SHP77 (cell line): ENCODE data around the gene ACAA1.
"Not testable (repeated sequence)": the region's sequence is repeated elsewhere in the genome, so short reads cannot be mapped to it uniquely, and the experiment has no call there.

Experiments used
- DNase-seq, 2 experiments: peaks; one replicate each; lab custom pipeline; 2025; lab: John Stamatoyannopoulos, UW

Gene ACAA1

GRCh38 chr3:38134517-38135143, 2.3 kb downstream of the ACAA1 start:
- DNase-seq = not testable (repeated sequence)

DNA sequence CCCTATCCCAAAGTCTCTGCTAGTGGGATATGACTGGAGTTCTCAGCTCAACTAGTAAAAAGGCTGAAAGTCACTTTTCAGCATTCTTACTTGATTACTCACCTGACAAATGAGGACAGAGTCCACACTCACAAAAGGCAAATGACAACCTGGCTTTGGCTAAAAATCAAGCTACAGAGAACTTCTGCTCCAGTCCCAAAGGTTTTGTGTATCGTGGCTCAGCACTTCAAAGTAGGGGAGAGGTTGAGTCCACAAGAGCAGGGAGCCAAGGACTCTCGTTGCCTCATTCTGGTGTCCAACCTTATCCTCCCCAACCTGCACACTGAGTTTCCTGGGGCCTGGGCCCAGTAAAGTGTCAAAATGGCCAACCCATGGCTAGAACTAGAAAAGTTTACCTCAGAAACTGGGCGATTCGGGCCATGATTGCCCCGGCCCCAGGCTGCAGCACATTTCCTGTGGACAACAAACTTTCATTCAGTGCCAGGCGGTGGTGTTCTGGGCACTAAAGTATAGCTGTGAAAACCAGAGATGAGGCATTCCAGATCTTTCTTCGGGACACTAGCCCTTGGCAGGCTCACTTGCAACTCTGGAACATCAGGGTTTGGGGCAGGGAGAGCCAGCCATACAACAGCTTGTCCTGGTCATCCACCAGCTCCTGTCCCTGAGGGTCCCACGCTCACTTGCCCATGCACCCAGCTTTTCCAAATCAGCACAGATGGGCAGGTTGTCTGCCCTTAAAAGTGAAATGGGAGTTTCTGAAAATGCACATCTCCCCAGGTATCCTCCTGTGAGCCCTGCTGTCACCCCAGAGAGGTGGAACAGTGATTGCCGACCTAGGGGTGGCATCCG, 3.1 kb downstream of the ACAA1 start:
- DNase-seq = no peak

GRCh38 chr3:38133209-38133556, 3.7 kb downstream of the ACAA1 start:
- no peak for DNase-seq

GRCh38 chr3:38131621-38132369, 5.1 kb downstream of the ACAA1 start:
- DNase-seq = peak; percentile 14 to 28

DNA sequence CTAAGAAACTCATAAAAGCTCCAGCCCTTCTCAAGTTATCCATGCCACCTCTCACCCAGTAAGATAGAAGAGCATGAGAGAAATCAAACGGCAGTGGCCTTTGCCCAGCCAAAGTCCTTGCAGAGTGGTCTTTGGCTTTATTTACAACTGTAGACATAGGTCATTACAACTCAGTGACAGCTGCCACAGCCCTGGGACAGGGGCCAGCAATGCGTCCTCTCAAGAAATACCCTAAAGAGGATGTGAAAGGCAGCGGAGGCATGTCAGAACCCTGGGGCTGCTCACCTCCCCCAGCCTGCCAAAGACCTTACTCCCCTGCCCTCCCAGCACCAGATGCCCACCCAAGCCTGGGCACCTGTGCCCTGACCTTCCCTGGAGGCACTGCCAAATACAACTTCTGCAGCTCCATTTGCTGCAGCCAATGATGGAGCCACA, 6.3 kb downstream of the ACAA1 start:
- no peak for DNase-seq

DNA sequence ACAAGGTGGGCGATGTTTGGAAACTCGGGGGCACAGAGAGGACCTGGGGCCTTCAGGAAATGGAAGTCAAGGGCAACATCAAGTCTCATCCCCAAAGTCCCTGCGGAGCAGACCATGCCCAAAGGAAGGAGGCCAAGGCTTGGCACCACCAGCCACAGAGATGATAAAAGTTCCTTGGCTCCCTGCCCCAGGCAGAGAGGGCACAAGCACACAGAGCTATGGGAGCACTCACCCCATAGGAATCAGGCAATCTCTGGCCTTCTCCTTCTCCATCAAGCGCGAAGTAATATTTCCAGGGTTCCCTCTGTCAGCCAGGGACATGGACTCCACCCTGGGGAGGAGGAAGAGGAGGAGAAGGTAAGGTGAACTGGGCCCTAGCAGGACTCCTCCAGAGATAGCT, 7.9 kb downstream of the ACAA1 start:
- no peak for DNase-seq

DNA sequence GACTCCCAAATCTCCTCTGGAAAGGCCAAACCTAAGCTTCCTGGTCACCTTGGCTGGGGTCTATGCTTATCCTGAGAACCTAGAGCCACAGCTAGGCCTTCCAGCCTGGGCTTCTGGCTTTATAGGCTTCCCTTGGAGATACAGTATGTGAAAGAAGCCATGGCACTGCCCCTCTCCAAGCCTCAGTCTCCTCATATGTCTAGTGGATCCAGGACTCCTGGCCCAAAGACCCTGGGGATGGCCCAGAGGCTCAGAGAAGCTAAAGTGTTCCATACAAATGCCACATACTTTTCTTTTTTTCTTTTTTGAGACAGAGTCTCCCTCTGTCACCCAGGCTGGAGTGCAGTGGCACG, 8.6 kb downstream of the ACAA1 start:
- no peak for DNase-seq

DNA sequence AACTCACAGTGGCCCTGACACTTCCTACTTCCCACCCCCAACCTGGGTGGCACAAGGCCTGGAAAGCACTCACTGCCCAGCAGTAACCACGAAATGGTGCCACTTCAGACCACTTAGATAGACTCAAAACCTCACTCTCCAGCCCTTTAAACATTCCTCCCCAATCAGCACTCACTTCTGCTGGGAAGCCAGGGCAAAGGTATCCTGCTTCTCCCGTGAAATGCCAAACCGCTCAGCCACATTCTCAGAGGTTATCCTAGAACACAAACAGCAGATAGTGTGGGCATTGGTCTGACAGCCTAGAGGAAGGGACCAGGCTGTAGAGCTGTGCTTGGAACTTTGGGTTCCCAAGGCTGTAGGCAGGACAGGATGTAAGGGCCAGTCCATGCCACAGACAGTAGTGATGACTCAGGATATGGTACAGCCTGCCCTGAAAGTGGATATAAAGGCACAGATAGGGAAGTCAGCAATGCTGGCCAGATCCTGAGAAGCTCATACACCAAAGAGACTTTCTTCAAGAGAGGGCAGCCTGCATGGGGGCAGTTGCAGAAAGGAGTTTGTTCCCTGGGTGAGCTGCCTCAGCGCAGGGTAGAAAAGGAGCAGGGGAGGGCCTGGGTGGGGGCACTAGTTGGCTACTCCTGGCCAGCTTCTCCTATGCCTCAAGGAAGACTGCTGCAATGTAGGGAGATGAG, 9.2 kb downstream of the ACAA1 start:
- no peak for DNase-seq

DNA sequence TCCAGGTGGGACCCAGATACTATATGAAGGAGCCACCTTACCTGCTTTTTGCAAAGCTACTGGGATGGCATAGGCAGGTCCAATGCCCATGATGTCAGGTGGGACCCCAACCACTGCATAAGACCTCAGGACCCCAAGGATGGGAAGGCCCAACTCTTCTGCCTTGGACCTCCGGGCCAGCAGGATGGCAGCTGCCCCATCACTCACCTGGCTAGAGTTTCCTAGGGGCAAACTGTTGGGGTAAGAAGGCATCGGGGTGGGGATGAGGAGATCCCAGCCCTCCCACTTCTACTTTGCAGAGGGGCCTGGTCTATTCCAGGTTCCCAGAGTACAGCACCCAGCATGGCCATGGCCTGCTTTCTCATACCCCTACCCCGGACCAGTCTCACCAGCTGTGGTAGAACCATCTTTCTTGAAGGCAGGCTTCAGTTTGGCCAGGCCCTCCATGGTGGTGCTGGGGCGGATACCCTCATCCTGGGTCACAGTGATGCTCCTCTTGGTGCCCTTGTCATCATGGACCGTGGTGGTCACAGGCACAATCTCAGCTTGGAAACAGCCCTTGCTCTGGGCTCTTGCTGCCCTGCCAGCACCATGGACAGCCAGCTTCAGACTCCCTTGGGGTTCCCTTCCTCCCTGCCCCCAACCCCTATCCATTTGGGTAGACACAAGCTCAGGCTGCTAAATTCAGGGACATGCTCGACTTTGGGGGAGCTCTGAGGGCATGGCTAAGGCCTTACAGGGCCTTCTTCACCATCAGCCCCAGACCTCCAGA, 10.6 kb downstream of the ACAA1 start:
- no peak for DNase-seq

- no peak for DNase-seq
These were observed 11.4 kb downstream of the ACAA1 start for GRCh38 chr3:38125305-38126120.

- DNase-seq = no peak
These were observed 12.4 kb downstream of the ACAA1 start for GRCh38 chr3:38124324-38125122.

- DNase-seq = no peak
These were observed 14.1 kb downstream of the ACAA1 start for GRCh38 chr3:38122712-38123290.

DNA sequence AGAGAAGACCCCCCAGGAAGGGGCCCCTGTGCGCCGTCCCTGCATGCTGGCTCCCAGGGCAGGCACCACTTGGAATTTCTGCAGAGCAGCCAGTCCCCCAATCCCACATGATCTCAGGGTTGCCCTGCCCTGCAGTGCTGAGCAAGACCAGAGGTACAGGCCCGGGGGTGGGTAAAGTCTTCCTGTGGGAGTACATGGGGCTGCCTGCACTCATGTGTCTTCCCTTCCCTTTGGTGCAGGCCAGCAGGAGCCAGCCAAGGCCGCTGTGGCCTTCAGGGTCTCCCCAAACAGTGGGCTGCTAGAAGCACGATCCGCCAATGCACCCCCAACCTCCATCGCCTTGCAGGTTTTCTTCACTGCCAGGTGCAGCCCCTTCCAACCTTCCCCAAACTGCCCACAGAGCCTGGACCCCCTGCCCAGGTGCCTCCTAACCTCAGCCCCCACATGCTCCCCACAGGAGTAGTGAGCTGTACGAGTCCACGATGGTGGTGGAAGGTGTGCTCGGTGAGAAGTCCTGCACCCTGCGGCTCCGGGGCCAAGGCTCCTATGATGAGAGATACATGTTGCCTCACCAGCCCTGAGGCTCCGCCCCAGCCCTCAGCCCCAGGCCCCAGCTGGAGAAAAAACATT, 15.0 kb downstream of the ACAA1 start:
- no peak for DNase-seq

- no peak for DNase-seq
These were observed 15.5 kb downstream of the ACAA1 start for GRCh38 chr3:38121451-38121831.

DNA sequence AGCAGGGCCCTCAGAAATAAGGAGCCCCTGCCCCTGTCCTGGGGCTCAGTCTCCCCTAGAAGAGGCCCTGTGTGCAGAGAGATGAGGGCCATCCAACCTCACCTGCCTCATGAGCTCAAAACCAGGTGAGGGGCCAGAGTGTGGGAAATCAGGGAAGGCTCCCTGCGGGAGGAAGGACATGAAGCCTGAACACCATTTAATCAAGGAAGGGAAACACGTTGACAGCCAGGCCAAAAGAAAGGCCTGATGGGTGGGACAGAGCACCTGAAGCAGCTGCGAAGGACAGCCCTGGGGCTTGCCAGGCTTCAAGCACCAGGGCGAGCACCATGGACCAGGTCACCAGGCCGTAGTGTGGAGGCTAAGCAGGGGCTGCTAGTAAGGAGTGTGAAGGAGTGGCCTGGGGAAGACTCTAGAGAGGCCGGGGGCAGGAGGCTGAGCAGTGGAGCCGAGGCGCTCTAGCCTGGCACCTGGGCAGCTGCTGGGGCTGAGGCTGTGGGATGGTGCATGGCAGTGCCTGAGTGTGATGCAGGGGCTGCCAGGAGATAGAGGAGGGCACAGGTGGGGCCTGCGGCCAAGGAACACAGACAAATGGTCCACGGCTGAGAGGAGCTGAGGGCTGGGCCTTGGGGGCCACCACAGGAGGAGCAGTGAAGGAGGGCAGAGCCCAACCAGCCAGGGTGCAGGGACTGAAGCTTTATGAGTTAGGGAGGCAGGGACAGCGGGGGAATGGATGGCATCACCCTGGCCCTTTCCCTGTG, 16.1 kb downstream of the ACAA1 start:
- DNase-seq = no peak

GRCh38 chr3:38119821-38120692, 16.9 kb downstream of the ACAA1 start:
- no peak for DNase-seq

DNA sequence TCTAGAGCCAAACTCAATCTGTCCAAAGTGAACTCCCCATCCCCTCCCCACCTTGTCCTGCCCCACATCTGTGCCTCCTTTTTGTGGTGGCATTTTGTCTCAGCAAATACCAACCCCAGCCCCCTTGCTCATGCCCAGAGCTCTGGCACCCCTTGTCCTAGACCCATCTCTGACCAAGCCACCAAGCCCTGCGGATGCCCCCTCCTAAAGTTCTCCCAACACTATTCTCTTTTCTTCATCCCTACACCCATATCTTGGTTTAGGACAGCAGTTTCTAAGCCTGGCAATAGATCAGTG, 17.7 kb downstream of the ACAA1 start:
- no peak for DNase-seq
